GM21360 (cell line): ENCODE results near the gene PPP2CA.

Experiments used
- ATAC-seq: cut with Tn5 transposase; IDR thresholded peaks from one replicate; pipeline ENCODE4 v1.9.1; 2021; ENCODE audit warnings: mild to moderate bottlenecking, moderate library complexity; ENCODE audit not compliant: unreplicated experiment

The PPP2CA gene

GRCh38 chr5:134149571-134150303, 76.1 kb downstream of the PPP2CA start:
- no peak for ATAC-seq

GRCh38 chr5:134148986-134149539, 76.8 kb downstream of the PPP2CA start:
- no peak for ATAC-seq

GRCh38 chr5:134148316-134148715, 77.6 kb downstream of the PPP2CA start:
- no peak for ATAC-seq

- no peak for ATAC-seq
Measured at GRCh38 chr5:134146651-134147518, 79.0 kb downstream of the PPP2CA start.

- peak; percentile 48 for ATAC-seq
Measured at GRCh38 chr5:134145779-134146581, 79.9 kb downstream of the PPP2CA start.

- ATAC-seq, result no peak
Measured at GRCh38 chr5:134145041-134145757, 80.7 kb downstream of the PPP2CA start.
